ENCODE measurements around the gene E2F8.

Gene E2F8

DNA sequence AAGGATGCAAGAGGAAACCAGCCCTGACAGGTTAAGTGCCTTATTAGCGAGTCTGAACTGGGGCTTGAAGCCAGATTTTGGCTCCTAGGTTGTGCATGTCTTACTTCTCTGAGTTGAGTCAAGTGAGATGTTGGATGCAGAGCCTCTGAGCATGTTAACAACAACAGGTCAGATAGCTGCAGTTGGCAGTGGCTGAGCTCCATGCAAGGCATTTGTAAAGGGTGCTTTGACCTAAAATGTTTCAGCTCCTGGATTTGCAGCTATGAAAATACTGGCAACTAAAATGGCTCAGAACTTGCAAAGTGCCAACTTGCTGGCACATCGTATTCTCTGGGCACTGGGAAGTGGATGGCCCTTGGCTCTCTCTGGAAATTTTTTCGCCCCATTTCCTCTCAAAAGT, 22.5 kb downstream of the E2F8 start:
- TF ChIP-seq SIN3A (IDR thresholded peaks at IDR 0.05; ENCODE audit: borderline replicate concordance, insufficient read depth, low read length) = no peak
- TF ChIP-seq, protein P1, sequence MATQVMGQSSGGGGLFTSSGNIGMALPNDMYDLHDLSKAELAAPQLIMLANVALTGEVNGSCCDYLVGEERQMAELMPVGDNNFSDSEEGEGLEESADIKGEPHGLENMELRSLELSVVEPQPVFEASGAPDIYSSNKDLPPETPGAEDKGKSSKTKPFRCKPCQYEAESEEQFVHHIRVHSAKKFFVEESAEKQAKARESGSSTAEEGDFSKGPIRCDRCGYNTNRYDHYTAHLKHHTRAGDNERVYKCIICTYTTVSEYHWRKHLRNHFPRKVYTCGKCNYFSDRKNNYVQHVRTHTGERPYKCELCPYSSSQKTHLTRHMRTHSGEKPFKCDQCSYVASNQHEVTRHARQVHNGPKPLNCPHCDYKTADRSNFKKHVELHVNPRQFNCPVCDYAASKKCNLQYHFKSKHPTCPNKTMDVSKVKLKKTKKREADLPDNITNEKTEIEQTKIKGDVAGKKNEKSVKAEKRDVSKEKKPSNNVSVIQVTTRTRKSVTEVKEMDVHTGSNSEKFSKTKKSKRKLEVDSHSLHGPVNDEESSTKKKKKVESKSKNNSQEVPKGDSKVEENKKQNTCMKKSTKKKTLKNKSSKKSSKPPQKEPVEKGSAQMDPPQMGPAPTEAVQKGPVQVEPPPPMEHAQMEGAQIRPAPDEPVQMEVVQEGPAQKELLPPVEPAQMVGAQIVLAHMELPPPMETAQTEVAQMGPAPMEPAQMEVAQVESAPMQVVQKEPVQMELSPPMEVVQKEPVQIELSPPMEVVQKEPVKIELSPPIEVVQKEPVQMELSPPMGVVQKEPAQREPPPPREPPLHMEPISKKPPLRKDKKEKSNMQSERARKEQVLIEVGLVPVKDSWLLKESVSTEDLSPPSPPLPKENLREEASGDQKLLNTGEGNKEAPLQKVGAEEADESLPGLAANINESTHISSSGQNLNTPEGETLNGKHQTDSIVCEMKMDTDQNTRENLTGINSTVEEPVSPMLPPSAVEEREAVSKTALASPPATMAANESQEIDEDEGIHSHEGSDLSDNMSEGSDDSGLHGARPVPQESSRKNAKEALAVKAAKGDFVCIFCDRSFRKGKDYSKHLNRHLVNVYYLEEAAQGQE (IDR thresholded peaks at IDR 0.05; ENCODE audit: insufficient read depth in 1 of 2, low read depth in 2 of 2, low read length in 2 of 2) = no peak
- TF ChIP-seq POLR2AphosphoS5 (IDR thresholded peaks at IDR 0.05; ENCODE audit: low read depth, low read length) = no peak
- no peak for TF ChIP-seq TAF1 (IDR thresholded peaks at IDR 0.05; ENCODE audit: borderline replicate concordance, insufficient read depth, low read length)
- no peak for TF ChIP-seq FOXP2 (optimal IDR thresholded peaks at IDR 0.05; ENCODE audit: borderline replicate concordance, extremely low read depth, extremely low read length, insufficient read depth)

DNA sequence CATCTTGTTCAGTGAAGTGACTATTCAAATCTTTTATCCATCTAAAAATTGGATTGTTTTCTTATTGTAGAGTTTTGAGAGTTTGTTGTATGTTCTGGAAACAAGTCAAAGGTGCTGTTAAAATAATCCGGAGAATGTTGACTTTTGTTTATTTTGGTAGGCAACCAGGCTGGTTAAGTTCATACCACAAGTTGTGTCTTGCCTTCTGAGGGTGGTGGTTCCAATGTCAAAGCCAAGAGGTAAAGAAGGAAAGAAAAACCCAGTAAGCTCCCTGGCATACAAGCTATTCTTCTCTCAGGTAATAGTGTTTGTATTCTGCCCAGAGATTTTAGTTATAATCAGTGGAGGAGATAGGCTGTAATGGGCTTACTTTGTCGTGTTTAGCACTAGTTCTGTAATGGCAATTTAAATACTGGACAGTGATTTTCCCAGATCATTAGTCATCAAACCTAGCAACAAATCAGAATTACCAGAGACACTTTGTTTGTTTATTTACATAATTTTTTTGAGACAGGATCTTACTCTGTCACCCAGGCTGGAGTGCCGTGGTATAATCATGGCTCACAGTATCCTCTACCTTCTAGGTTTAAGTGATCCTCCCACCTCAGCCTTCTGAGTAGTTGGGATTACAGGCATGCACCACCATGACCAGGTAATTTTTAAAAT, 23.9 kb downstream of the E2F8 start:
- no peak for TF ChIP-seq FOXP2 (optimal IDR thresholded peaks at IDR 0.05; ENCODE audit: borderline replicate concordance, extremely low read depth, extremely low read length, insufficient read depth)
- no peak for TF ChIP-seq SIN3A (IDR thresholded peaks at IDR 0.05; ENCODE audit: borderline replicate concordance, insufficient read depth, low read length)
- TF ChIP-seq POLR2AphosphoS5 (IDR thresholded peaks at IDR 0.05; ENCODE audit: low read depth, low read length) = no peak
- TF ChIP-seq, protein P1 (IDR thresholded peaks at IDR 0.05; ENCODE audit: insufficient read depth in 1 of 2, low read depth in 2 of 2, low read length in 2 of 2) = no peak
- no peak for TF ChIP-seq TAF1 (IDR thresholded peaks at IDR 0.05; ENCODE audit: borderline replicate concordance, insufficient read depth, low read length)

DNA sequence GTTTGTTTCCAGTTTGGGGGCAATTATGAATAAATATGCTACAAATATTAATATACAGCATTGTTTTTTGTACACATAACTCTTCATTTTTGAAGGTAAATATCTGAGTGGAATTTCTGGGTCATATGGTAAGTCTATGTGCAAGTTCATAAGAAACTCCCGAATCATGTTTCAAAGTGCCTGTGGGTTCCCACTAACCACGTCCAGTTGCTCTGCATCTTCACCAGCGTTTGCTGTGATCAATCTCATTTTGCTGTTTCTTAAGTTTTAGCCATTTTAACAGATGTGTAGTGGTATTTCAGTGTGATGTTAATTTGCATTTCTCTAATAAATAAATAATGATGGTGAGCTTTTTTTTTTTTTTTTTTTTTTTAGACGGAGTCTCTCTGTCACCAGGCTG, 24.7 kb downstream of the E2F8 start:
- TF ChIP-seq, protein P1 (IDR thresholded peaks at IDR 0.05; ENCODE audit: insufficient read depth in 1 of 2, low read depth in 2 of 2, low read length in 2 of 2) = no peak
- no peak for TF ChIP-seq SIN3A (IDR thresholded peaks at IDR 0.05; ENCODE audit: borderline replicate concordance, insufficient read depth, low read length)
- no peak for TF ChIP-seq POLR2AphosphoS5 (IDR thresholded peaks at IDR 0.05; ENCODE audit: low read depth, low read length)
- no peak for TF ChIP-seq FOXP2 (optimal IDR thresholded peaks at IDR 0.05; ENCODE audit: borderline replicate concordance, extremely low read depth, extremely low read length, insufficient read depth)
- TF ChIP-seq TAF1 (IDR thresholded peaks at IDR 0.05; ENCODE audit: borderline replicate concordance, insufficient read depth, low read length) = no peak

DNA sequence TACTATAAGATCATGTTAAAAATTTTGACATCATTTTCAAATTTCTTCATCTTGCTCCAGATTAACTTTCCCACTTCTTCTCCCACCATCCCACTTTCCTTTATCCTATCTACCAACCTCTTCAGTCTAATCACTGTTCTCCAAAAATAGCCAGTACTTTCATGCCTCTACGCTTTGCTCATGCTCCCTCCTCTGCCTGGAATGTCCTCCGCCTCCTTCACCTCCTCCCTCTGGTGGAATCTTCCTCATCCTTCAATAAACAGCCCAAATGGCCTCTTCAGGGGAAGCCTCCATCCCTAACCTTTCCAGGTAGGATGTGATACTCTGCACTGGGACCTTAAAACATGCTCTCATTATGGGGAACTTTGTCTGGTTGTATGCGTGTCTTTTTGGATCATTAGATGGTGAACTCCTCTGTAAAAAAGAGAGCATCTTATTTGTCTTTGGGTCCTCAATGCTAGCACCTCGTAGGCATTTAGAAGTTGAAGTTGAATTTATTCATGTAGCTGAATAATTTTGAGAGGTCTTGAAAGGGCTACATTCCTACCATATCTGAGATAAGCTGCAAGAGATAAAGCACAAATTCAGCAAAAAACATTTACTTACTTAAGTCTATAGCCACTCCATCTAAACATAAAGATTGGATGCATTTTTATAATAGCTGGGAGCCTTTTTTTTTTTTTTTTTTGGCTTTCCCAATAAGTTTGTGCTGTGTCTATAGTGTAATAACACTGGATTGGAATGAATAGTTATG, 31.0 kb downstream of the E2F8 start:
- TF ChIP-seq TAF1 (IDR thresholded peaks at IDR 0.05; ENCODE audit: borderline replicate concordance, insufficient read depth, low read length) = no peak
- no peak for TF ChIP-seq FOXP2 (optimal IDR thresholded peaks at IDR 0.05; ENCODE audit: borderline replicate concordance, extremely low read depth, extremely low read length, insufficient read depth)
- TF ChIP-seq, protein P1 (IDR thresholded peaks at IDR 0.05; ENCODE audit: insufficient read depth in 1 of 2, low read depth in 2 of 2, low read length in 2 of 2) = no peak
- TF ChIP-seq POLR2AphosphoS5 (IDR thresholded peaks at IDR 0.05; ENCODE audit: low read depth, low read length) = no peak
- TF ChIP-seq SIN3A (IDR thresholded peaks at IDR 0.05; ENCODE audit: borderline replicate concordance, insufficient read depth, low read length) = no peak

Data from PFSK-1 (cell line).